ENCODE results near the gene DENND4B. TPM values are rescaled to one million over a fixed set of nuclear protein-coding genes. Genes with fewer than 3 reads are reported as not detected.

Gene DENND4B
- total and polyA plus RNA-seq, 9 of the 15 experiments (the other 6 are each of a cell fraction or from before 2014, with no cell fraction given) = 9.5 to 80.5 (median 23.1) TPM

- Histone ChIP-seq H3K27me3 (ENCODE audit: control insufficient read depth in 2 of 2, insufficient read depth in 2 of 2, low read length in 2 of 2) (no peaks in the 10 kb centered on the region), H3K9me3 (replicated peaks; ENCODE audit: control insufficient read depth, insufficient read depth, low read depth, low read length) (no peaks in the 10 kb centered on the region), H3K27ac (ENCODE audit: extremely low read depth, low read depth, low read length) (peak overlapping the region; percentile 98), H3K4me2 (ENCODE audit: insufficient read depth, low read length) (peak overlapping the region; percentile 99), H3K36me3 (ENCODE audit: control insufficient read depth, insufficient read depth, low read length) (peaks cover 26% of the 10 kb centered on the region; the same call in 2 of the 3 replicates), H3K4me3 (peak overlapping the region; percentile 86), H2AFZ (ENCODE audit: low read depth, low read length) (peak overlapping the region; percentile 56), H3K9me1 (ENCODE audit: control insufficient read depth, insufficient read depth, low read length) (no peaks in the 10 kb centered on the region), H3K4me1 (replicated peaks in 1 of 2; ENCODE audit: control insufficient read depth in 2 of 2, insufficient read depth in 2 of 2, low read length in 2 of 2) (peaks cover 9 to 30% of the 10 kb centered on the region in 2 experiments), H3K9ac (ENCODE audit: insufficient read depth in 1 of 2, low read depth in 2 of 2, low read length in 2 of 2) (peak overlapping the region; percentile 90 to 91), H4K20me1 (replicated peaks; ENCODE audit: control insufficient read depth, insufficient read depth, low read length) (peaks cover 21% of the 10 kb centered on the region), H3K79me2 (ENCODE audit: control insufficient read depth, insufficient read depth, low read length) (peaks cover 55% of the 10 kb centered on the region)
- no peak for FAIRE-seq
- BruUV-seq (replicated peaks) = TSS peak; percentile 56
- ChIA-PET POLR2A (interaction anchor here (0.7 to 2.4 kb wide), 10 partner anchors 10 to 85 kb away, joined by 3 to 12 read pairs (median 4); partner anchors contain the start of genes DENND4B and RPS27), CTCF (ENCODE audit: low intra/inter-chr PET ratio) (no interaction called here)
- 2% methylated on average over 10 of the region's 10 CpGs for WGBS (ENCODE audit: insufficient coverage, low coverage, missing lambda C conversion rate)
- in situ Hi-C loops (cut with MboI) (no loop called here), intact Hi-C loops (cut with micrococcal nuclease) (loop anchor here (2.0 to 5.0 kb wide), 5 partner anchors 39 to 299 kb away; partner anchors contain the start of gene UBAP2L)
- DNase-seq (ENCODE audit: extremely low read depth in 1 of 4, low spot score in 3 of 4) = no peak
- peak; percentile 0; the same call in 2 of the 3 replicates for ATAC-seq
- TF ChIP-seq ZBTB43 (CRISPR knock-in tag; IDR thresholded peaks at IDR 0.05) (no peak), ARID4B (CRISPR knock-in tag; IDR thresholded peaks at IDR 0.05) (peak; percentile 54; the same call in 1 of the 2 replicates), ETV5 (CRISPR knock-in tag; IDR thresholded peaks at IDR 0.05; ENCODE audit: low read depth) (peak; percentile 48; the same call in 1 of the 2 replicates), RFX7 (CRISPR knock-in tag; IDR thresholded peaks at IDR 0.05) (no peak), ZNF197 (CRISPR knock-in tag; IDR thresholded peaks at IDR 0.05; ENCODE audit: low read depth) (0 out of 2 replicates have a peak, but pooled peaks have one; percentile 4), TEAD4 (IDR thresholded peaks at IDR 0.05; ENCODE audit: low read length) (no peak), TEAD4 (CRISPR knock-in tag; IDR thresholded peaks at IDR 0.05; ENCODE audit: borderline replicate concordance) (0 out of 2 replicates have a peak, but pooled peaks have one; percentile 14), HNRNPH1 (optimal IDR thresholded peaks at IDR 0.05; ENCODE audit: low read depth, low read length) (no peak), AFF4 (CRISPR knock-in tag; IDR thresholded peaks at IDR 0.05) (0 out of 2 replicates have a peak, but pooled peaks have one; percentile 10), HMGXB4 (CRISPR knock-in tag; IDR thresholded peaks at IDR 0.05) (peak; percentile 27; the same call in 1 of the 2 replicates)
Observed at GRCh38 chr1:153921803-153922075, 24.8 kb downstream of the DENND4B start.

Measured in K562 (cell line).